GM21526 (cell line): ENCODE results near the gene SNRNP35.
"Not testable (repeated sequence)": the region's sequence is repeated elsewhere in the genome, so short reads cannot be mapped to it uniquely, and the experiment has no call there.

Experiments used
- ATAC-seq: cut with Tn5 transposase; IDR thresholded peaks from one replicate; pipeline ENCODE4 v1.9.1; 2021; ENCODE audit warnings: moderate library complexity; ENCODE audit not compliant: unreplicated experiment, low FRiP score

Gene SNRNP35

GRCh38 chr12:123446333-123446713 lies 11.6 kb upstream of the SNRNP35 start:
- ATAC-seq = no peak

GRCh38 chr12:123449249-123449733 lies 8.6 kb upstream of the SNRNP35 start:
- no peak for ATAC-seq

GRCh38 chr12:123449856-123450255 lies 8.1 kb upstream of the SNRNP35 start:
- no peak for ATAC-seq

- no peak for ATAC-seq
Observed at GRCh38 chr12:123450636-123451035, 7.3 kb upstream of the SNRNP35 start.

- ATAC-seq = not testable (repeated sequence)
Observed at GRCh38 chr12:123452276-123452550, 5.7 kb upstream of the SNRNP35 start.

GRCh38 chr12:123453165-123453564 lies 4.8 kb upstream of the SNRNP35 start:
- ATAC-seq = no peak

GRCh38 chr12:123463174-123463573 lies 5.2 kb downstream of the SNRNP35 start:
- ATAC-seq = not testable (repeated sequence)

GRCh38 chr12:123465084-123465483 lies 7.1 kb downstream of the SNRNP35 start:
- ATAC-seq = no peak

- ATAC-seq = peak; percentile 57
Observed at GRCh38 chr12:123468786-123469185, 10.8 kb downstream of the SNRNP35 start.

- ATAC-seq = no peak
Observed at GRCh38 chr12:123469978-123470377, 12.0 kb downstream of the SNRNP35 start.

GRCh38 chr12:123471374-123472068 lies 13.6 kb downstream of the SNRNP35 start:
- no peak for ATAC-seq

- no peak for ATAC-seq
Observed at GRCh38 chr12:123472438-123472849, 14.5 kb downstream of the SNRNP35 start.

GRCh38 chr12:123474485-123475245 lies 16.7 kb downstream of the SNRNP35 start:
- ATAC-seq = no peak

- ATAC-seq = no peak
Observed at GRCh38 chr12:123475246-123475703, 17.3 kb downstream of the SNRNP35 start.

- no peak for ATAC-seq
Observed at GRCh38 chr12:123478069-123478468, 20.1 kb downstream of the SNRNP35 start.

GRCh38 chr12:123478762-123479161 lies 20.8 kb downstream of the SNRNP35 start:
- ATAC-seq = no peak

- ATAC-seq = no peak
Observed at GRCh38 chr12:123479442-123480180, 21.7 kb downstream of the SNRNP35 start.

GRCh38 chr12:123481251-123481650 lies 23.3 kb downstream of the SNRNP35 start:
- ATAC-seq = not testable (repeated sequence)

- ATAC-seq = no peak
Observed at GRCh38 chr12:123482876-123483275, 24.9 kb downstream of the SNRNP35 start.

- ATAC-seq = no peak
Observed at GRCh38 chr12:123483602-123484248, 25.8 kb downstream of the SNRNP35 start.

- no peak for ATAC-seq
Observed at GRCh38 chr12:123485756-123486155, 27.8 kb downstream of the SNRNP35 start.
